ENCODE data around the gene NOL6. TPM values are rescaled to one million over a fixed set of nuclear protein-coding genes. Genes with fewer than 3 reads are reported as not detected.

NOL6 gene
- total RNA-seq, 3 donors from 2014 or later, result 18.8 to 20.2 (median 18.8) TPM

DNA sequence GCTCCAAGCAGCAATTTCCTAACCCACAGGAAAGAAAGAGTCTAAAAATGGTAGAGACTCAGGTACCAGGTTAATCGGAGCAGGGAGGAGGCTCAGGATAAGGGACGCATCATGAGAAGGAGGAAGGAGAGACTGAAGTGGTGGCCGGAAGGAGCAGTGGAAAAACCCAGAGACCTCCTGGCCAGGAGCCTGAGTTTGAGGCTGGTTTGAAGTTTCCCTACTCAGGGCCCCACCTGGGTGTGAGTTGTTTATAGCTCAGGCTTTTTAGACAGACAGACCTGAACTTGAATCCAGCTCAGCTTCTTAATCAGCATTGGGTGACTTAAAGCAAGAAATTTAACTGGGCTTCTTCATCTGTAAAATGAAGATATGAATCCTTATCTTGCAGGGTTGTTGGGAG, 59.5 kb downstream of the NOL6 start:
- ATAC-seq (no peak), DNase-seq (no peak)
- Histone ChIP-seq H3K4me1 (ENCODE audit: low read depth) (peaks cover 14% of the 10 kb centered on the region), H3K9me3 (no peaks in the 10 kb centered on the region), H3K4me3 (no peak overlapping the region), H3K36me3 (ENCODE audit: low read depth) (no peaks in the 10 kb centered on the region)
- TF ChIP-seq, protein P1, sequence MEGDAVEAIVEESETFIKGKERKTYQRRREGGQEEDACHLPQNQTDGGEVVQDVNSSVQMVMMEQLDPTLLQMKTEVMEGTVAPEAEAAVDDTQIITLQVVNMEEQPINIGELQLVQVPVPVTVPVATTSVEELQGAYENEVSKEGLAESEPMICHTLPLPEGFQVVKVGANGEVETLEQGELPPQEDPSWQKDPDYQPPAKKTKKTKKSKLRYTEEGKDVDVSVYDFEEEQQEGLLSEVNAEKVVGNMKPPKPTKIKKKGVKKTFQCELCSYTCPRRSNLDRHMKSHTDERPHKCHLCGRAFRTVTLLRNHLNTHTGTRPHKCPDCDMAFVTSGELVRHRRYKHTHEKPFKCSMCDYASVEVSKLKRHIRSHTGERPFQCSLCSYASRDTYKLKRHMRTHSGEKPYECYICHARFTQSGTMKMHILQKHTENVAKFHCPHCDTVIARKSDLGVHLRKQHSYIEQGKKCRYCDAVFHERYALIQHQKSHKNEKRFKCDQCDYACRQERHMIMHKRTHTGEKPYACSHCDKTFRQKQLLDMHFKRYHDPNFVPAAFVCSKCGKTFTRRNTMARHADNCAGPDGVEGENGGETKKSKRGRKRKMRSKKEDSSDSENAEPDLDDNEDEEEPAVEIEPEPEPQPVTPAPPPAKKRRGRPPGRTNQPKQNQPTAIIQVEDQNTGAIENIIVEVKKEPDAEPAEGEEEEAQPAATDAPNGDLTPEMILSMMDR (IDR thresholded peaks at IDR 0.05), result no peak
- intact Hi-C loops (cut with DNase I, micrococcal nuclease), result no loop called here

Small RNA genes lying within 50 kb of the gene (microRNA-seq; reads per million reads assigned to microRNA genes)
- gene MIR6851, result not detected

Other genes starting within 250 kb of the NOL6 start
- 10 to 100 TPM; 13.2 to 85.2 (median 33.3) TPM for gene SPINK4, start 233.8 kb downstream of the NOL6 start, total RNA-seq
- gene BAG1, start 209.2 kb downstream of the NOL6 start, total RNA-seq, result 100 to 1,000 TPM; 120 to 155 (median 153) TPM
- gene CHMP5, start 208.9 kb downstream of the NOL6 start, total RNA-seq, result 10 to 100 TPM; 72.2 to 98.1 (median 84.3) TPM
- 10 to 100 TPM; 35.9 to 44.4 (median 39.5) TPM for gene NFX1, start 183.4 kb downstream of the NOL6 start, total RNA-seq
- gene AQP7, start 71.4 kb downstream of the NOL6 start, total RNA-seq, result 10 to 100 TPM in 2 of 3 donors, 1 to 10 TPM in 1; 9.2 to 25.2 (median 17.2) TPM
- 1 to 10 TPM; 2.6 to 8.3 (median 3.9) TPM for gene AQP3, start 26.3 kb downstream of the NOL6 start, total RNA-seq
- gene ANKRD18B, start 50.3 kb upstream of the NOL6 start, total RNA-seq, result 1 to 10 TPM in 1 of 3 donors, under 1 TPM in 1, not detected in 1; 0.49 to 1.7 TPM